Trophoblast cell (in vitro differentiated cells and primary cell): ENCODE data around the gene GYS2.

Source experiments
- DNase-seq, 2 donors: peaks; one replicate each; pipeline ENCODE4 v3.0.0-alpha.2; 2016
- H2AFZ ChIP-seq: 2 replicates; pipeline ENCODE4 v1.6.1; 2013; ENCODE audit warnings: low read length, moderate library complexity, mild to moderate bottlenecking; ENCODE audit not compliant: insufficient read depth, poor library complexity
- H2AK5ac ChIP-seq: 2 replicates; pipeline ENCODE4 v1.6.1; 2013; ENCODE audit warnings: mild to moderate bottlenecking, low read length
- H2BK120ac ChIP-seq: 2 replicates; pipeline ENCODE4 v1.6.1; 2013; ENCODE audit warnings: low read length, mild to moderate bottlenecking, moderate library complexity; ENCODE audit not compliant: insufficient read depth, poor library complexity
- H2BK12ac ChIP-seq: 2 replicates; pipeline ENCODE4 v1.6.1; 2013; ENCODE audit warnings: mild to moderate bottlenecking, low read length, moderate library complexity
- H2BK5ac ChIP-seq: 2 replicates; pipeline ENCODE4 v1.6.1; 2013; ENCODE audit warnings: low read length, low read depth, moderate library complexity, mild to moderate bottlenecking; ENCODE audit not compliant: poor library complexity
- H3K14ac ChIP-seq: 2 replicates; pipeline ENCODE4 v1.6.1; 2013; ENCODE audit warnings: mild to moderate bottlenecking, low read length
- H3K18ac ChIP-seq: 2 replicates; pipeline ENCODE4 v1.6.1; 2013; ENCODE audit warnings: mild to moderate bottlenecking, low read length
- H3K23ac ChIP-seq: 2 replicates; pipeline ENCODE4 v1.6.1; 2013; ENCODE audit warnings: low read length
- H3K27ac ChIP-seq: 2 replicates; pipeline ENCODE4 v1.5.1; 2013; ENCODE audit warnings: low read depth, mild to moderate bottlenecking, inconsistent platforms, low read length, moderate library complexity
- H3K27me3 ChIP-seq: 2 replicates; pipeline ENCODE4 v1.6.1; 2013; ENCODE audit warnings: inconsistent platforms, mild to moderate bottlenecking, low read length, moderate library complexity; ENCODE audit not compliant: insufficient read depth
- H3K36me3 ChIP-seq, 2 experiments: 1 replicate in 1 of 2; 2 replicates in 1 of 2; pipeline ENCODE4 v1.6.1; 2013; ENCODE audit warnings: low read length in 2 of 2, mild to moderate bottlenecking in 2 of 2, moderate library complexity in 1 of 2; ENCODE audit not compliant: insufficient read depth in 2 of 2, control insufficient read depth in 1 of 2
- H3K4ac ChIP-seq: 2 replicates; pipeline ENCODE4 v1.6.1; 2013; ENCODE audit warnings: low read depth, mild to moderate bottlenecking, low read length, moderate library complexity
- H3K4me1 ChIP-seq, 2 experiments: 1 replicate in 1 of 2; 2 replicates in 1 of 2; pipeline ENCODE4 v1.6.1; 2013; ENCODE audit warnings: low read length in 2 of 2, mild to moderate bottlenecking in 2 of 2, moderate library complexity in 1 of 2; ENCODE audit not compliant: insufficient read depth in 2 of 2, control insufficient read depth in 1 of 2
- H3K4me2 ChIP-seq: 2 replicates; pipeline ENCODE4 v1.6.1; 2013; ENCODE audit warnings: inconsistent platforms, mild to moderate bottlenecking, low read length, moderate library complexity
- H3K4me3 ChIP-seq: 2 replicates; pipeline ENCODE4 v1.5.1; 2013; ENCODE audit warnings: mild to moderate bottlenecking, low read depth, low read length, inconsistent platforms
- H3K79me1 ChIP-seq: one replicate; pipeline ENCODE4 v1.6.1; 2013; ENCODE audit warnings: low read length
- H3K79me2 ChIP-seq: 2 replicates; pipeline ENCODE4 v1.6.1; 2013; ENCODE audit warnings: low read length, mild to moderate bottlenecking; ENCODE audit not compliant: control insufficient read depth, insufficient read depth, poor library complexity
- H3K9ac ChIP-seq: 2 replicates; pipeline ENCODE4 v1.6.1; 2013; ENCODE audit warnings: mild to moderate bottlenecking, low read length
- H3K9me3 ChIP-seq: 2 replicates; pipeline ENCODE4 v1.6.1; 2013; ENCODE audit warnings: low read depth, mild to moderate bottlenecking, control low read depth, inconsistent platforms, low read length; ENCODE audit not compliant: insufficient read depth
- H4K12ac ChIP-seq: 2 replicates; pipeline ENCODE4 v1.6.1; 2013; ENCODE audit warnings: low read depth, mild to moderate bottlenecking, low read length, moderate library complexity
- H4K8ac ChIP-seq: 2 replicates; pipeline ENCODE4 v1.6.1; 2013; ENCODE audit warnings: low read depth, mild to moderate bottlenecking, low read length, moderate library complexity
- H4K91ac ChIP-seq: one replicate; pipeline ENCODE4 v1.6.1; 2013; ENCODE audit warnings: low read depth, mild to moderate bottlenecking, low read length, moderate library complexity
- WGBS: extraction: QIAGEN DNeasy Blood & Tissue Kit; methylation state at CpG from one replicate; pipeline ENCODE4 v1.1.7; 2013; ENCODE audit warnings: missing lambda C conversion rate; ENCODE audit not compliant: insufficient read length, insufficient coverage; ENCODE audit errors: extremely low coverage; 5-methylcytosine and 5-hydroxymethylcytosine counted together

Gene GYS2

GRCh38 chr12:21607701-21608100 lies 3.1 kb upstream of the GYS2 start:
- H4K91ac ChIP-seq = no peak overlapping the region
- H3K4me2 ChIP-seq = no peak overlapping the region
- H2BK120ac ChIP-seq = no peak overlapping the region
- no peaks in the 10 kb centered on the region for H3K79me1 ChIP-seq
- H3K27me3 ChIP-seq = no peaks in the 10 kb centered on the region
- no peak overlapping the region for H3K14ac ChIP-seq
- H3K23ac ChIP-seq = no peak overlapping the region
- H3K9me3 ChIP-seq = no peaks in the 10 kb centered on the region
- H3K18ac ChIP-seq = no peak overlapping the region
- peaks cover 0 to 4% of the 10 kb centered on the region in 2 experiments for H3K4me1 ChIP-seq
- no peak overlapping the region for H2AK5ac ChIP-seq
- no peak overlapping the region for H4K12ac ChIP-seq
- no peaks in the 10 kb centered on the region for H3K36me3 ChIP-seq
- peak in 1 of 2 donors; percentile 18 for DNase-seq
- H3K4ac ChIP-seq = no peak overlapping the region
- WGBS = no CpG with 5 or more reads among the region's 2 CpGs
- H3K9ac ChIP-seq = no peak overlapping the region
- no peak overlapping the region for H4K8ac ChIP-seq
- no peak overlapping the region for H2AFZ ChIP-seq
- H2BK5ac ChIP-seq = no peak overlapping the region
- H3K4me3 ChIP-seq = no peak overlapping the region
- no peak overlapping the region for H2BK12ac ChIP-seq
- no peak overlapping the region for H3K27ac ChIP-seq
- H3K79me2 ChIP-seq = no peaks in the 10 kb centered on the region

GRCh38 chr12:21606175-21606574 lies 1.5 kb upstream of the GYS2 start:
- H3K4me2 ChIP-seq = no peak overlapping the region
- H3K36me3 ChIP-seq = no peaks in the 10 kb centered on the region
- no peaks in the 10 kb centered on the region for H3K79me2 ChIP-seq
- H3K9ac ChIP-seq = no peak overlapping the region
- H3K18ac ChIP-seq = no peak overlapping the region
- H4K12ac ChIP-seq = no peak overlapping the region
- no peak overlapping the region for H3K4ac ChIP-seq
- no peak overlapping the region for H2BK5ac ChIP-seq
- H2BK12ac ChIP-seq = no peak overlapping the region
- H3K27ac ChIP-seq = no peak overlapping the region
- no peak overlapping the region for H2AFZ ChIP-seq
- DNase-seq = no peak
- WGBS = no CpG with 5 or more reads among the region's 1 CpG
- H3K4me1 ChIP-seq = peaks cover 0 to 4% of the 10 kb centered on the region in 2 experiments
- no peak overlapping the region for H3K4me3 ChIP-seq
- no peak overlapping the region for H4K91ac ChIP-seq
- H3K27me3 ChIP-seq = no peaks in the 10 kb centered on the region
- no peaks in the 10 kb centered on the region for H3K79me1 ChIP-seq
- no peak overlapping the region for H3K14ac ChIP-seq
- no peak overlapping the region for H4K8ac ChIP-seq
- no peaks in the 10 kb centered on the region for H3K9me3 ChIP-seq
- no peak overlapping the region for H2BK120ac ChIP-seq
- no peak overlapping the region for H2AK5ac ChIP-seq
- no peak overlapping the region for H3K23ac ChIP-seq

- Histone ChIP-seq H3K9ac (no peak overlapping the region), H3K79me2 (no peaks in the 10 kb centered on the region), H3K23ac (no peak overlapping the region), H4K12ac (no peak overlapping the region), H2AFZ (no peak overlapping the region), H3K14ac (no peak overlapping the region), H3K36me3 (no peaks in the 10 kb centered on the region), H2AK5ac (no peak overlapping the region), H3K27ac (no peak overlapping the region), H3K27me3 (no peaks in the 10 kb centered on the region), H3K4me1 (peaks cover 0 to 4% of the 10 kb centered on the region in 2 experiments), H3K4me3 (no peak overlapping the region), H4K8ac (no peak overlapping the region), H4K91ac (no peak overlapping the region), H2BK12ac (no peak overlapping the region), H3K9me3 (no peaks in the 10 kb centered on the region), H2BK120ac (no peak overlapping the region), H3K4me2 (no peak overlapping the region), H2BK5ac (no peak overlapping the region), H3K18ac (no peak overlapping the region), H3K4ac (no peak overlapping the region), H3K79me1 (no peaks in the 10 kb centered on the region)
- DNase-seq = no peak
- no CpG with 5 or more reads among the region's 2 CpGs for WGBS
Measured at GRCh38 chr12:21602774-21603173, 1.9 kb downstream of the GYS2 start.

GRCh38 chr12:21600196-21600595 lies 4.5 kb downstream of the GYS2 start:
- no peak overlapping the region for H2BK12ac ChIP-seq
- no peak overlapping the region for H3K27ac ChIP-seq
- no peak overlapping the region for H2BK5ac ChIP-seq
- no peak overlapping the region for H3K23ac ChIP-seq
- no peak overlapping the region for H2AK5ac ChIP-seq
- H3K4me1 ChIP-seq = peaks cover 0 to 4% of the 10 kb centered on the region in 2 experiments
- H3K14ac ChIP-seq = no peak overlapping the region
- no peak overlapping the region for H2AFZ ChIP-seq
- H3K79me2 ChIP-seq = no peaks in the 10 kb centered on the region
- no peak overlapping the region for H4K8ac ChIP-seq
- H3K9ac ChIP-seq = no peak overlapping the region
- no peak overlapping the region for H3K4ac ChIP-seq
- H3K18ac ChIP-seq = no peak overlapping the region
- no peaks in the 10 kb centered on the region for H3K9me3 ChIP-seq
- no peaks in the 10 kb centered on the region for H3K27me3 ChIP-seq
- WGBS = no CpG with 5 or more reads among the region's 5 CpGs
- no peak overlapping the region for H3K4me2 ChIP-seq
- no peaks in the 10 kb centered on the region for H3K36me3 ChIP-seq
- no peak overlapping the region for H4K91ac ChIP-seq
- DNase-seq = no peak
- no peak overlapping the region for H2BK120ac ChIP-seq
- H3K4me3 ChIP-seq = no peak overlapping the region
- no peaks in the 10 kb centered on the region for H3K79me1 ChIP-seq
- no peak overlapping the region for H4K12ac ChIP-seq
